ENCODE results near the gene SRRM4.
"Not testable (repeated sequence)": the region's sequence is repeated elsewhere in the genome, so short reads cannot be mapped to it uniquely, and the experiment has no call there.

SRRM4 gene, protein sequence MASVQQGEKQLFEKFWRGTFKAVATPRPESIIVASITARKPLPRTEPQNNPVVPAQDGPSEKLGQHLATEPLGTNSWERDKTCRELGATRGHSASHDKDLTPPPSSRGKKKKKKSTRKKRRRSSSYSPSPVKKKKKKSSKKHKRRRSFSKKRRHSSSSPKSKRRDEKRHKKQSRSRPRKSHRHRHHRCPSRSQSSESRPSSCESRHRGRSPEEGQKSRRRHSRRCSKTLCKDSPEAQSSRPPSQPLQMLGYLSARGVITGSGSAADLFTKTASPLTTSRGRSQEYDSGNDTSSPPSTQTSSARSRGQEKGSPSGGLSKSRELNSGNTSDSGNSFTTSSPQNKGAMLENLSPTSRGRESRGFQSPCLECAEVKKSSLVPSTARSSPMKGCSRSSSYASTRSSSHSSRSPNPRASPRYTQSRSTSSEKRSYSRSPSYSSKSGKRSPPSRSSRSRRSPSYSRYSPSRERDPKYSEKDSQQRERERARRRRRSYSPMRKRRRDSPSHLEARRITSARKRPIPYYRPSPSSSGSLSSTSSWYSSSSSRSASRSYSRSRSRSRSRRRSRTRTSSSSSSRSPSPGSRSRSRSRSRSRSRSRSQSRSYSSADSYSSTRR

DNA sequence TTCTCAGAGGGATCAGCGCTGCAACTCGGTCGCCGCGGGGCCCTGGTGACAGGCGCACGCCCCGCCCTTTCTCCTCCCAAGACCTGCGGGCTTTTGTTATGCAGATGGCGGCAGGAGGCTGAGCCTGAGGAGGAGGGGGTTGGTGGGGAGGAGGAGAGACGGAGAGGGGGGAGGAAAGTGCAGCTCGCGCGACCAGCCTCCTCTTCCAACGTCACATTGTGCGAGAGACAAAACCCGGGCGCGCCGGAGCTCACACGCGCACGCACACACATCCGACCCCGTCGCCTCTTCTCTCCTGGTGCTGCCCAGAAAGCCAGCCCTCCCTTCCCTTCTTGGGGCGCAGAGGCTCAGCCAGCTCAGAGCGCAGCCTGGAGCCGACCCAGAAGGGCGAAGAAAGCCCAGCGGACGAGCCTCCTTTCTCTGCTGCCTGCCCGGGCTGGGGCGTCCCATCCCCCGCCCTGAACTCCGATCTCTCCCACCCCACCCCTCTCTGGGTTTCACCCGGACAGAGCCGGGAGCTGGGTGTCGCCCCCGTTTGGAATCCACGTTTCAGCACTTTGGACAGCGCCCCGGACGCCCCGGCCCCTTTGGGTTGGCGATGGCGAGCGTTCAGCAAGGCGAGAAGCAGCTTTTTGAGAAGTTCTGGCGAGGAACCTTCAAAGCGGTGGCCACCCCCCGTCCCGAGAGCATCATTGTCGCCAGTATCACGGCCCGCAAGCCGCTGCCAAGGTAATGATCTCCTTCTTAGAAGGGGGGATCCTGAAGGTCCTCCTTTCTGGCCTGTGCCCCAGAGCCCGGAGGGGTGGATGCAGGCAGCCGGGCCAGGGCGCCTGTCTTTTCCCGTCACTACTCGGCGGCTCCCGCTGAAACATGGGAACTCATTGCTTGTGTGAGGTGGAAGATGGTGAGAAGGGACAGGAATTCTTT is at the start of gene SRRM4:
Gene SRRM4 (plus strand): TSS at position 257 of the 927 bp plus-strand sequence. CDS start 342 bp downstream, at position 599.
- no peak for DNase-seq

DNA sequence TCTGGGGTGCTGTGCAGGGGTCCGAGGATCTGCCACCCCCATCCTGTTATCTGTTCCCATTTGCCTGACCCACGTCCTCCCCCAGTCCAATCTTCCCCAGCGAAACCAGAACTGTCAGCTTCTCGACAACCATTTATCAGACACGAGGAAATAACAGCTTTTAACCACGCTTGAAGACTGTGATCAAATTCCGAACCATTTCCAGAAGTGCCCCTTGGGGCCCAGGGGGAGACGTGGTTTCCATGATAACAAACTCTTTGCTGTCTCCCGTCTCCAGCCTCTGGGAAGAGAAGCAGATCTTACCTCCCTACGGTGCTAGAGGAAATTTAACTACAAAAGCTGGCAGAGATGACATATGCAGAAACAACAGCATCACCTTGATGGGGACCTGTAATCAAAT is 35.1 kb upstream of the SRRM4 start:
- no peak for DNase-seq

DNA sequence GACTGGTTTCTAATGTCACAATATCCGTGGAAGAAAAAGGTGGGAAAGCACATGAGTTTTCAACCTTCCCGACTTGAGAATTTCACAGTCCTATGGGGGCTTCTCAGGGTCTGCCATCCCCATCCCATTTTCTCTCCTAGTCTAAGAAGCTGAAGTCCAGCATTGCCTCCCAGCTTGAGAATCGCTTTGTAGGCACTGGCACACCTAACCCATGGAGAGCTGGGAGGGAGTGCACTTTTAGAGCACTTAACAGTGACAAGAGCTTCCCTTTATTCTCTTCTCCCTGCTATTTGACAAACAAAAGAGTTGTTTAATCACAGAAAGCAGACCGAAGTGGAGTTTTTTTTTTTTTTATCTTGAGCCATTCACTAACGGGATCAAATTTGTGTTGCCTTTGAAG is 22.8 kb upstream of the SRRM4 start:
- DNase-seq = no peak

DNA sequence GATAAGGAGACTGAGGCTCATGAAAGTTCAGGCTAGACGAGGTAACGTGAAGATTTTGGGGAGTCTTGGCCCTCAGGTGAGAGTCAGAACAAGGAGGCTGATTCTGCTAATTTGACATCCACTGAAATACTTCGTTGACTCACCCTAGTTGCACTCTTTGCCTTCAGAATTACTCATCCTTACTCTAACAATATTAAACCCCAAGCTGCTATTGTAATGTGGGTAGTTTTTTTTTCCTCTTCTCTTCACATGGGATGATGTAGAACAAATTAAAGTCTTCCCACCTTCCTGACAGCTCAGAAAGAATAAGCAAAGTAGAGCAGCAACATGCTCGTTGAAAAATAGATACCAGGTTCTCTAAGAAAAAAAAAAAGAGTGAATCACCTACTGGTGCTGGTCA is 22.0 kb upstream of the SRRM4 start:
- DNase-seq = no peak

DNA sequence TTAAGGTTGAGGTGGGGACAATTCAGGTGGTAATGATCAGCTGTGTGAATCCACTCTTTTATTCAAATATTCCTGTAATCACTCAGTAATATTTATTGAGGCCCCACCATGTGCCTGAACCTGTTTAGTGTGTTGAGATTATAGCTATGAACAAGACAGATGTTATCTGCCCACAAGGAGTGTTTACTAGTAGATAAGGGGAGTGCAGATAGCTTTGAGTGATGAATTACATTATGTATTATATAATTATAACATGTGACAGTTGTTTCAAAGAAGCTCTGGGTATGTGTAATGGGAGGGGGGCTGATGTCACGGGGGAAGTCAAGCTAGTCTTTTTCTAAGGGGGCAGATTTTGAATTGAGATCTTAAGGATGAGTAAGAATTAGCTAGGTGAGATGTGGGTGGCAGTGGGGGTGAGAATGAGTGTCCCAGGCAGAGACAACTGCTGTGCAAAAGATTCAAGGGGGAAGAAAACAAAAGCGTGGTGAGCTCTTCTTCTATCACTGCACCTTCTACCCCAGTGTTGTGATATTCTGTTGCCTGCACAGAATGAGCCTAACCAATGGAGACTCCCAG is 21.3 kb upstream of the SRRM4 start:
- no peak for DNase-seq

DNA sequence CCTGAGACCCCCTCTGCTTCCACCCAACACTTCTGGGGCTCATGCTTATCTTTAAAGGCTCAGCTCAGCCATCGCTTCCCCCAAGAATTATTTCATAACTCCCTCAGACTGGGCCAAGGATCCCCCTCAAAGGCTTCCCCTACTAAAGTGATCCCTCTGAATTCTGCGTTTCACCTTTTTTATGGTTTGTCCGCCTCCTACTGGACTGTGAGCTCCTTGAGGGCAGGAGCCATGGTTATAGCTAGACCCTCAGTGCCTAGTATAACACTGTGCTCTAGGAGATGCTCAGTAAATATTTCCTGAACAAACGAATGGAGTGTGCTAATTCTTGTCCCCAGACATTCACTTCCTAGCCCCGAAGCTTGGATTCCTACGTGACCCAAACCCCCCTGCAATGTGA is 20.5 kb upstream of the SRRM4 start:
- no peak for DNase-seq

DNA sequence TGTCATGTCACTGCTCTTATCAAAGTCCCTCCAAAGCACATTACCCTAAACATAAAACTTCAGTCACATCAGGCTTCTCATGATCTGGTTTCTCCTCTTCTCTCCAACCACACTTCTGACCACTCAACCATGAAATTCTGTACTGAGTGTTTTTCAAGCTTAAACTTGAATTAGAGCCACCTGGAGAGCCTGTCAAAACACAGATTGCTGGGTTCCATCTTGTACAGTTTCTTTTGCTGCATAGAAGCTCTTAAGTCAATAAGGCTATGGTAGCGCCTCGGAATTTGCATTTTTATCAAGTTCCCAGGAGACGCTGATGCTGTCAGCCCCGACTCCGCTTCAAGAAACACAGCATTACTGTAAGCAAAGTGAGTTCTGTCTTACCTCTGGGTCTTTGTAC is 16.4 kb upstream of the SRRM4 start:
- no peak for DNase-seq

DNA sequence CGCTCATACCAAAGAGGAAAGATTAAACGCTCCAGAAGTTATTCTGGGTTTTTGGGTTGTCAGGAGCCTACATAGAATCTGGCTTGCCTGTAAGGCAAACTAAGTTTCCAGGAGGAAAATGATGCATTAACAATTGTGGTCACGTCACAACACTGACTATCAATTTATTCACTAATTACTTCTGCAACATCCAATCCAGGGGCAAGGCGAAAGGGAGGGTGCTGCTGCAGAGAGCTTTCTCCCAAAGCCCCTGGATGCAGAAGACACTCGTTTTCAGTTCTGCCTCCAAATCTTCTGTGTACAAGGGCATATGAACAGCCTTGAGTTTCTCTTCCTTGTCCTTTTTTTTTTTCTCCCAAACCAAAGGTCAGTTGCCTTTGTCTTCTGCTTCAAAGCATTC is 10.5 kb upstream of the SRRM4 start:
- no peak for DNase-seq

DNA sequence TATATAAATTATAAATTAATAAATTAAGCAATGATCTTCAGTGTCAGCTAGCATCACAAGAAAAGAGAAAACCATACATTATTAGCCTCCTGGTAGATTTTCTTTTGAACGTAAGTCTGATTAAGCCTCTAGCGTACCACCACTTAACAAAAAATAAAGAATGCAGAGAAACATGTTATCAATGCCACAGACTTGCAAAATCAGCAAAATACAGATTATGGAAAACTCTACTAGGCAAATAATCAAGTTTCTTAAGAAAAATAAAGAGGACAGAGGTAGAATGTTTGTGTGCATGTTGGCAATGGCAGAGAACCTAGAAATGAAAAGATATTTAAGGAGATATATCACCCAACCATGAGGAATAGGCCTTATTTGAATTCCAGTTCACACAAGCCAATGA is 8.4 kb upstream of the SRRM4 start:
- DNase-seq = no peak

DNA sequence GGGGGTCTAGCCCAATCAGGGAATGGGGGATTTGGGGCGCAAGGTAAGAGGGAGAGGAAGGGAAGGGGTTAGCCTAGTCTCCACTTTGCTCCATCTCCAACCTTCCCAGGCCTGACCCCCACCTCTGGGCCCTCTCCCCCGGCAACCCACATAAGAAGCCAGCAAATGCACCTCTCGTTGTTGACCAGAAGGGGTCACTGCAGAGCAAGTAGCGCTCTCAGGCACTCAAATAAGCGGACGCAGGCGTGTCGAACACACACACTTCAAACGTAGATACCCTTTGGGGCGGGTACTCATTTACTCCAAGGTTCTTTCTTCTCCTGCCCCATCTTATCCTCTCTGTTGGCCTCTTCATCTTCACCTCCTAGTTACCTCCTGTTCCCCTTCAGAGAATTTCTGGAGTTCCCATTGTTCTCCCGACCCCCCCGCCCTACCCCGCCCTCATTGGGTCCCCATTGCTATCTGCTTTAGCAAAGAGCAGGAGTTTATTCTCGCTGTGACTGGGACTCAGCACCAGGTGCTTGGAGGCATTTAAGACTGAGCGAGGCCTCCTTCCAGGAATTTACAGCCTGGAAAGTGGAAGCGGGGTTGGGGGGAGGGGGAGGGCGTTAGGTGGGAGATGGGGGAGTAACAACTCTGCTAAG is 1.5 kb upstream of the SRRM4 start:
- DNase-seq = peak in 1 of 2 donors; percentile 22

DNA sequence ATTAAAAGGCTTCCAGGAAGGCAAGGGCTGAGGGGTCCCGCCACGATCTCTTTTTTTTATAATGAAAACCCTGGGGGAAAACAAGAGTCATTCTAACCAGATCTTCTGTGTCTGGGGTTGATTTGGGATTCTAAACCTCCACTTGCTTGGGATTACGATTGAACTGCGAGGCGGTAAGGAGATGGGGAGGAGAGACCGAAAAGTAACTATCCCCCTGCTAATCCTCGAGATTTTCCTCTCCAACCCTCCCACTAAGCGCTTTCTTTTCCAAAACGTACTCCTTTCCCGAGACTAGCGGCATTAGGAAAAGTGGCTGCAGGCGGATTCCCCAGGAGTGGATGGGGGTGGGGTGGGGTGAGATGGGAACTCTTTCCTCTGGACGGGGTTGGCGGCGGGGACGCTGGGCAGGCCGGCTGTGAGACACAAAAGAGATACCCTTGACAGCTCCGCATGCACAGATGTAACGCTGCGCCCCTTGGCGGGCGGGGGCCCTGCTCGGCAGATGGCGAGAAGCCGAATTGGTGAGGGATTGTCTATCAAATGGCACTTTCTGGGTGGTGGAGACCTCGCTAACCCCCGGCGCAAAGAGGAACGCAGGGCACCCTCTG is 830 bp upstream of the SRRM4 start:
- DNase-seq = no peak

DNA sequence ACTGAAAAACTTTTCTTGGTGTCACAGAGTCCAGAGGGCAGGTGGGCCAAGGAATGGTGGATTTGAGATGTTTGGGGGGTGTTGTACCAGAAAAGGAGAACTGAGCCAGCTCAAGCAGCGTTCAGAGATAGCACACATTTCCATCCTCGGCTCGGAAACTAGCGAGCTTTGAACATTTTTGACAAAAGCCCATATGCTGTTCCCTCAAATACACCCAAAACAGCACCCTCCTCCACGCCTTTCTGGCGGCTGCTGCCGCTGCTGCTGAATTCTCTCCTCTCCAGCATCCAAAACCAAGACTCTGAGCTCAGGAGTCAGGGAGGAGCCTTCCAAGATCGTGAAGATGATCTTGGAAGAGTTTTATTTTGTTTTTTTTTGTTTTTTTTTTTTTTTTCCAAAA is 961 bp downstream of the SRRM4 start:
- no peak for DNase-seq

DNA sequence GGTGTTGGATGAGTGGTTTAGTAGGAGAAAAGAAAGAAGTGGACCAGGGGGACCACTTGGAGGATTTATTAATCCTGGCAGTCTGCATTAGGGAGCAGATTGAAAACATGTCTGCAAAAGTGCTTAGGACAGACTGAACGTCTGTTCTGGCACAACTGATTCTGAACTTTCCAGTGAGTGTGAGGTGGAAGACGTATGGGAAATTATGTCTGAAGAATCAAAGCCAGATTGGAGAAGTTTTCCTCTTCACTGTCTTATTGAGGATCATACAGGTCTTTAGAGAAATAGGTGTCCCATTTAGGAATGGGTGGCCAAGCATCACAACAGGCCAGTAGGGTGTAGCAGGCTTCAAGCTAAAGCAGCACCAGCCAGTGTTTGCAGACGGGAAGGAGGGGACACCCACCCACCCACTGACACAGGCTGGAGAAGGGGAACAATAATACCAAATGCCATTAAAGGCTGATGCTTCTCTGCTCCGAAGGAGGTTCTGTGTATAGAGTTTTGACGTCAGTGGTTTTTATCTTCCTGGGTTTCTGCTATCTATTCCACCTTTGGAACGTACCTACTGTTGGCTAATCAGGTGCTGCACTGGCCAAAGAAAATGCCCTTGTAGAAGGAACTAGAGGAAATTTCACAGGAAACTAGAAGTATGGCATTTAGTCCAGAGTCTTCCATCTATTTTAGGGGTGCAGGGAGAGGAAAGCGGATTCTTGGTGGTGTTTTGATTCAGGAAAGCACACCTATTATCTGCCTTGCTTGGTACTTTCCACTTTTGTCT is 1.8 kb downstream of the SRRM4 start:
- DNase-seq = no peak

DNA sequence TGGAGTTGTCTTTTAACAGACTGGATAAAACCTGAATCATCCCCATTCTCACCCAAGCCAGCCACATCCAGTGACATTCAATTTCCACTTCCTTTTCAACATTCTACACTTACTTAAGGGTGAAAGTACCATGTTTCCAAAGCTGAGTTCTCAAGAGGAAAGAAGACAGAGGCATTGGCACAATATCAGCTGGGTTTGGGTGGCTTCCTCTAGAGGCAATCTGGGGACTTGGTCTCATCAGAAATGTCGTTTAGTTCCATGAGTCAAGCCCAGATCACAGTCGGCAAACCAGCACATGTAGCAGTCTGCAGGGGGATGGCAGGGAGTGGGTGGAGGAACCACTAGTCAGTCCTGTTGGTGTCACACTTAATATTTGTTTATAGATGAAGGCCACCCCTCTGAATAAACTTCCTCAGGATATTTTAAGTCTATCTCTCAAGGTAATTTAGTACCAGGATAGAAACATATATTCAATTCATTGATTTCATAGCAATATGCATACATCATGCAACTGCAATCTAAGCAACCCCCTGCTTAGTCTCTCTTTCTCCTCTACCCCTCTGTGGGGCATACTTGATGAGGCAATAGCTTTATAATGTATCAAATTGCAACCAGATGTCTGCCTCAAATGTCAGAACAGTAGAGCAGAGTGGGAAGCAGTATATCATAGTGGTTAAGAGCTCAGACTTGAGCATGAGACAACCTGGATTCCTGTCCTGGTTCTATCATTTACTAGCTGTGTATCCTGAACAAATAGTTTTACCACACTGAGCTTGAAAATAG is 3.0 kb downstream of the SRRM4 start:
- no peak for DNase-seq

DNA sequence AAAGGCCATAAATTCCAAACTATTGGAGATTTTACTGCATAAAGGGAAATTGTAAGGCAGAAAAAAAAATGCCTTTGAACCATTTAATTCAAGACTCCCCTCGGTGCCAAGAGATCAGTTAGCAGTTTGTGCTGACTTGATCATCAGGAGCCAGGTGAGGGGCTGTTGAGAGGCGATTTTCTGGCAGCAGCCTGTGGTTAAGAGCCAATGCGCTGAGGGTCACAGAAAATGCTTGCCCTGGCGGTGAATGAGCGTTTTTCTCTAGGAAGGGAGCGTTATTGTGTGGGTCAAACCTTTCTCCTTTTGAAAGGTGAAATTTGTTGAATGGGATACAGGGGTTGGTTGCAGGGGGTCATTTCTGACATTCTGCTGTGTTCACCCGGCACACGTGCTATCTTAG is 4.7 kb downstream of the SRRM4 start:
- no peak for DNase-seq

DNA sequence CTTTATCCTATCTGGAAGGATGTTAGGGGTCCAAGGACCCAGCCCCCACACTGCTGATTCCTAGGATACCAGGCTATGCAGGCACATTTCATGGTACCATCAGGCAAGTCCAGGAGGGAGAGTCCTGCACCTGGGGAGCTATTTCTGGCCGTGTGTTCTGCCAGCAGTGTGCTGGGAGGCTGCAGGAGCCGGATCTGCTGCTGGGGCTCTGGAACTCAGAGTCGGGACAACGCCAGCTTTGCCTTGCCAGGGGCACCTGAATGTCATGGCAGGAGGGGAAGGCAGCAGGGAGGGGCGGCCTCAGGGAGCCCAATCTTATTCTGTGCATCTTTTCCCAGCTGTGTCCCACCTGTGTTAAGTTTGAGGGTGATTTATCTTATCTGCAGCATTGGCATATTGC is 17.8 kb downstream of the SRRM4 start:
- no peak for DNase-seq

DNA sequence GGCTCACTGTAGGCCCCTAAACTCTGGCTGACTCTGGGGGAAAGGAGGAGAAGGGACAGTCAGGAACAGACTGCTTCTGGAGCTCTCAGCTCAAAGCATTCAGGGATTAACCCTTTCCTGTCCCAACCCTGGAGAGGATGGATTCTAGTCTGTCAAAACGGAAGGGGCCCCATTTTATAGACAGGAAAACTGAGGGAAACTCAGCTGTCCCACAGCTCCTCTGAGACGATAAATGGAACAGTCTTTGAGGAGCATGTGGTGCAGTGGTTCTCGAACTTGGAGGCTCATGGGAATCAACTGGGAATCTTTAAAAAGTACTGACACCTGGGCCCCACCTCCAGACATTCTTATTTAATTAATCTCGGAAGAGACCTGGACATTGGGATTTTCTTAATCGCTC is 23.7 kb downstream of the SRRM4 start:
- DNase-seq = no peak

DNA sequence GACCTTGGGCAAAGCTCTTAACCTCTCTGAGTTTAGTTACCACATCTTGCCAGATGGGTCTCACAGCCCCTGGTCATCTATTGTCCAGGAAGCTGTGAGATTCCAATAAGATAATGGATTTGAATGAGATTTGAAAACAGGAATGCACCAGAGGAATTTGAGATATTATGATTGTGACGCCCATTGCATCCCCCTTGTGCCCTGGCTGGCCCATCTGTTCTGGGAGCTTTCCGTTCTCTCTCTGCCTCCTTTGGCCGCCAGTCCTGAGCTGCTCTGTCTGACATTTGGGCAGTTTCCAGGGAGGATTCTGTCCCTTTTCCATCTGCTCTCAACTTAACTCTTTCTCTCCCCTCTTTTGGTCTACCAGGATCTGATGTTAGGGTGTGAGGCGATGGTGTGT is 24.6 kb downstream of the SRRM4 start:
- DNase-seq = no peak

DNA sequence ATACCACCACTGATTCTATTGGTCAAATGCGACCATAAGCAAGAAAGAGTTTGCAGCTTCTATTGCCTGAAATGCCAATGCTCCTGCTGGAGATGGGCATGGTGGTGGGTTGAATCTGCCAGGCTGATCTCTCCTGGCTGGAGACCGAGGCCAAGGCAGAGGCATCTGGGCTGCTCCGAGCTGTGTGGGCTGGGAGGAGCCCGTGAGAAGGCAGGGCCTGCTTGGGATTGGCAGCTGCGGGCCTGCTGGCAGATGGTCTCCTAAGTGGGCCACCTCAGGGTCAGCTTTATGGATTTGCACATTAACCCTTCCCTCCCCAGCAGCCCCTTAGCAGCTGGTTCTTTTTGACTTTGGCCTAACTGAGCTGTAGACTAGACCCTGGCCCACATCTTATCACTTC is 25.4 kb downstream of the SRRM4 start:
- no peak for DNase-seq

DNA sequence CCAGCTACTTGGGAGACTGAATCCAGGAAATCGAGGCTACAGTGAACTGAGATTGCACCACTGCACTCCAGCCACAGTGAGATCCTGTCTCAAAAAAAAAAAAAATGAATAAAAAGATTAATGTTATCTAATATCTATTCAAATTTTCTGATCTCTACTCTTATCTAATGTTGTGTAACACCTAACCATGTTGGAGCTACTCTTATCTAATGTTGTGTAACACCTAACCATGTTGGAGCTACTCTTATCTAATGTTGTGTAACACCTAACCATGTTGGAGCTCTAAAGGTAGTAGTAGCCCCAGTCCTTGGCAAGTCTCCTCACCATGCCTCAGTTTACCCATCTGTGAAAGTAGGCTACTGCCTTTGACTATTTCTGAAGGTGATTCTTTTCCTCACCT is 26.9 kb downstream of the SRRM4 start:
- DNase-seq = not testable (repeated sequence)

All from CD4-positive, alpha-beta T cell treated with Interleukin-4 for 1 hour (primary cell).